Measurements from ENCODE around the gene STYXL2.

GRCh38 chr1:167066333-167067122, 27.3 kb upstream of the STYXL2 start:
- TF ChIP-seq MAX (IDR thresholded peaks at IDR 0.05) (peak; percentile 36; the same call in 1 of the 2 replicates), FOXM1 (IDR thresholded peaks at IDR 0.05; ENCODE audit: borderline replicate concordance, low read depth) (no peak), TAF1 (IDR thresholded peaks at IDR 0.05; ENCODE audit: low read depth) (no peak), TEAD4 (IDR thresholded peaks at IDR 0.05) (no peak), YY1 (IDR thresholded peaks at IDR 0.05; ENCODE audit: low read depth) (no peak), CEBPB (IDR thresholded peaks at IDR 0.05) (no peak), REST (IDR thresholded peaks at IDR 0.05; ENCODE audit: low read depth) (no peak), CREB1 (IDR thresholded peaks at IDR 0.05; ENCODE audit: low read depth) (no peak), TCF12 (IDR thresholded peaks at IDR 0.05; ENCODE audit: low read depth) (no peak), EGR1 (IDR thresholded peaks at IDR 0.05) (no peak), ZBTB7A (IDR thresholded peaks at IDR 0.05; ENCODE audit: low read depth) (no peak), USF1 (IDR thresholded peaks at IDR 0.05) (no peak), EP300 (IDR thresholded peaks at IDR 0.05; ENCODE audit: borderline replicate concordance) (no peak)
